MM.1S (cell line): ENCODE measurements around the gene GNPDA1.
A peak's percentile ranks its signal among the peaks of the same experiment; 100 is the strongest.

Source experiments
- DNase-seq: peaks from one replicate; pipeline ENCODE4 v3.0.0-alpha.2; 2015
- H2AFZ ChIP-seq: fragments of 300-600 bp; sonication (generic); 2 replicates; pipeline ENCODE4 v1.6.0; 2016; ENCODE audit warnings: antibody characterized with exemption, low read length
- H3F3A ChIP-seq: fragments of 300-600 bp; sonication (generic); 2 replicates; pipeline ENCODE4 v1.6.1; 2016; ENCODE audit warnings: mild to moderate bottlenecking, antibody characterized with exemption, low read length, moderate library complexity, mixed read lengths; ENCODE audit not compliant: insufficient read depth
- H3K27ac ChIP-seq: fragments of 300-600 bp; sonication (generic); 2 replicates; pipeline ENCODE4 v1.5.1; 2016; ENCODE audit warnings: mild to moderate bottlenecking, low read length
- H3K27me3 ChIP-seq: fragments of 300-600 bp; sonication (generic); replicated peaks from 2 replicates; pipeline ENCODE4 v1.6.0; 2016; ENCODE audit warnings: low read length; ENCODE audit not compliant: insufficient read depth
- H3K36me3 ChIP-seq: fragments of 300-600 bp; sonication (generic); replicated peaks from 2 replicates; pipeline ENCODE4 v1.6.1; 2016; ENCODE audit warnings: mild to moderate bottlenecking, low read length, mixed read lengths; ENCODE audit not compliant: insufficient read depth
- H3K4me1 ChIP-seq: fragments of 300-600 bp; sonication (generic); 2 replicates; pipeline ENCODE4 v1.6.1; 2016; ENCODE audit warnings: low read length, mixed read lengths
- H3K4me2 ChIP-seq: fragments of 300-600 bp; sonication (generic); 2 replicates; pipeline ENCODE4 v1.6.0; 2016; ENCODE audit warnings: low read depth, low read length
- H3K4me3 ChIP-seq: fragments of 300-600 bp; sonication (generic); 2 replicates; pipeline ENCODE4 v1.5.1; 2016; ENCODE audit warnings: low read length, mixed read lengths
- H3K79me2 ChIP-seq: fragments of 300-600 bp; sonication (generic); 2 replicates; pipeline ENCODE4 v1.6.1; 2016; ENCODE audit warnings: mixed run types, low read length, mixed read lengths
- H3K9ac ChIP-seq: fragments of 300-600 bp; sonication (generic); 2 replicates; pipeline ENCODE4 v1.6.1; 2016; ENCODE audit warnings: low read length, mixed read lengths
- H3K9me2 ChIP-seq: fragments of 300-600 bp; sonication (generic); replicated peaks from 2 replicates; pipeline ENCODE4 v1.6.1; 2016; ENCODE audit warnings: mild to moderate bottlenecking, low read length, mixed read lengths; ENCODE audit not compliant: insufficient read depth
- H3K9me3 ChIP-seq: fragments of 300-600 bp; sonication (generic); replicated peaks from 2 replicates; pipeline ENCODE4 v1.6.1; 2016; ENCODE audit warnings: mild to moderate bottlenecking, low read length, mixed read lengths; ENCODE audit not compliant: insufficient read depth
- H4K20me1 ChIP-seq: fragments of 300-600 bp; sonication (generic); 2 replicates; pipeline ENCODE4 v1.6.1; 2016; ENCODE audit warnings: mild to moderate bottlenecking, low read length, moderate library complexity, mixed read lengths; ENCODE audit not compliant: insufficient read depth
- CTCF ChIP-seq: fragments of 300-600 bp; sonication (generic); IDR thresholded peaks from 2 replicates; pipeline ENCODE4 v1.5.1; 2016; ENCODE audit warnings: antibody characterized with exemption, low read length, mixed read lengths
- EZH2 ChIP-seq: fragments of 300-600 bp; sonication (generic); optimal IDR thresholded peaks from 2 replicates; pipeline ENCODE3; 2017; ENCODE audit warnings: low read depth, mild to moderate bottlenecking, antibody characterized with exemption, low read length, mixed read lengths
- EZH2phosphoT487 ChIP-seq: fragments of 300-600 bp; sonication (generic); IDR thresholded peaks from 2 replicates; pipeline ENCODE4 v1.6.1; 2018; ENCODE audit warnings: antibody characterized with exemption, low read length

Gene GNPDA1

GRCh38 chr5:141976176-141976575 lies 36.7 kb downstream of the GNPDA1 start:
- Histone ChIP-seq H3K4me2 (no peak overlapping the region), H3K9me3 (no peaks in the 10 kb centered on the region), H3K4me3 (no peak overlapping the region), H3K27me3 (no peaks in the 10 kb centered on the region), H3K36me3 (peaks cover 7% of the 10 kb centered on the region; the same call in 1 of the 2 replicates), H2AFZ (no peak overlapping the region), H3K4me1 (0 out of 2 replicates have a peak, but pooled peaks cover under 1% of the 10 kb centered on the region), H3K9me2 (no peaks in the 10 kb centered on the region), H3K79me2 (peaks cover 33% of the 10 kb centered on the region), H4K20me1 (no peaks in the 10 kb centered on the region), H3K27ac (no peak overlapping the region), H3F3A (no peaks in the 10 kb centered on the region), H3K9ac (no peak overlapping the region)
- DNase-seq, result no peak
- no peak for TF ChIP-seq CTCF
- TF ChIP-seq EZH2, result no peak
- no peak for TF ChIP-seq EZH2phosphoT487

- Histone ChIP-seq H4K20me1 (no peaks in the 10 kb centered on the region), H3K4me3 (no peak overlapping the region), H2AFZ (no peak overlapping the region), H3K4me1 (peaks cover 8% of the 10 kb centered on the region; the same call in 1 of the 2 replicates), H3K27ac (no peak overlapping the region), H3F3A (peaks cover 16% of the 10 kb centered on the region), H3K79me2 (peaks cover 51% of the 10 kb centered on the region), H3K36me3 (peaks cover 3% of the 10 kb centered on the region; the same call in 1 of the 2 replicates), H3K9me3 (no peaks in the 10 kb centered on the region), H3K4me2 (no peak overlapping the region), H3K9ac (no peak overlapping the region), H3K27me3 (no peaks in the 10 kb centered on the region), H3K9me2 (no peaks in the 10 kb centered on the region)
- DNase-seq, result no peak
- TF ChIP-seq EZH2, result no peak
These were observed 38.8 kb downstream of the GNPDA1 start for GRCh38 chr5:141973871-141974595.

GRCh38 chr5:141969783-141970771 lies 42.8 kb downstream of the GNPDA1 start:
- Histone ChIP-seq H3K4me2 (peak overlapping the region; percentile 86), H3K79me2 (peaks cover 41% of the 10 kb centered on the region), H4K20me1 (no peaks in the 10 kb centered on the region), H3K27ac (peak overlapping the region; percentile 95), H3K36me3 (peaks cover under 1% of the 10 kb centered on the region; the same call in 1 of the 2 replicates), H3K9ac (peak overlapping the region; percentile 93), H3F3A (peaks cover 23% of the 10 kb centered on the region), H3K27me3 (no peaks in the 10 kb centered on the region), H3K9me2 (no peaks in the 10 kb centered on the region), H3K4me1 (peaks cover 8% of the 10 kb centered on the region; the same call in 1 of the 2 replicates), H3K9me3 (no peaks in the 10 kb centered on the region), H3K4me3 (peak overlapping the region; percentile 81), H2AFZ (no peak overlapping the region)
- TF ChIP-seq CTCF (no peak), EZH2phosphoT487 (no peak), EZH2 (no peak)
- peak; percentile 92 for DNase-seq
